HUES64 (cell line): ENCODE measurements around the gene CATSPERE.
"Not testable (repeated sequence)": the region's sequence is repeated elsewhere in the genome, so short reads cannot be mapped to it uniquely, and the experiment has no call there.

Source experiments
- H3K27ac ChIP-seq: 2 replicates; pipeline ENCODE4 v1.7.0; 2013; ENCODE audit warnings: low read depth, low read length, inconsistent platforms
- H3K27me3 ChIP-seq: 2 replicates; pipeline ENCODE4 v1.6.1; 2013; ENCODE audit warnings: mild to moderate bottlenecking, low read length; ENCODE audit not compliant: insufficient read depth
- H3K36me3 ChIP-seq: 2 replicates; pipeline ENCODE4 v1.6.1; 2013; ENCODE audit warnings: mild to moderate bottlenecking, low read length; ENCODE audit not compliant: insufficient read depth
- H3K4me1 ChIP-seq: 2 replicates; pipeline ENCODE4 v1.6.1; 2013; ENCODE audit warnings: mild to moderate bottlenecking, low read length, moderate library complexity; ENCODE audit not compliant: insufficient read depth
- H3K4me3 ChIP-seq: 2 replicates; pipeline ENCODE4 v1.5.1; 2013; ENCODE audit warnings: mild to moderate bottlenecking, low read length, moderate library complexity
- H3K9ac ChIP-seq: 2 replicates; pipeline ENCODE4 v1.6.1; 2013; ENCODE audit warnings: mild to moderate bottlenecking, low read depth, low read length
- H3K9me3 ChIP-seq: 2 replicates; pipeline ENCODE4 v1.6.1; 2013; ENCODE audit warnings: low read depth, low read length; ENCODE audit not compliant: insufficient read depth
- WGBS: fragments of 150-250, 120-280 bp; methylation state at CpG from one replicate; pipeline ENCODE4 v1.1.7; 2013; ENCODE audit warnings: missing lambda C conversion rate; 5-methylcytosine and 5-hydroxymethylcytosine counted together

The CATSPERE gene

GRCh38 chr1:244556263-244556662 is 95.2 kb downstream of the CATSPERE start:
- Histone ChIP-seq H3K27me3 (no peaks in the 10 kb centered on the region), H3K36me3 (no peaks in the 10 kb centered on the region), H3K27ac (no peak overlapping the region), H3K9ac (no peak overlapping the region), H3K4me1 (no peaks in the 10 kb centered on the region), H3K4me3 (no peak overlapping the region), H3K9me3 (peaks cover 12% of the 10 kb centered on the region; the same call in 1 of the 2 replicates)
- 100% methylated on average over 1 of the region's 1 CpG for WGBS

DNA sequence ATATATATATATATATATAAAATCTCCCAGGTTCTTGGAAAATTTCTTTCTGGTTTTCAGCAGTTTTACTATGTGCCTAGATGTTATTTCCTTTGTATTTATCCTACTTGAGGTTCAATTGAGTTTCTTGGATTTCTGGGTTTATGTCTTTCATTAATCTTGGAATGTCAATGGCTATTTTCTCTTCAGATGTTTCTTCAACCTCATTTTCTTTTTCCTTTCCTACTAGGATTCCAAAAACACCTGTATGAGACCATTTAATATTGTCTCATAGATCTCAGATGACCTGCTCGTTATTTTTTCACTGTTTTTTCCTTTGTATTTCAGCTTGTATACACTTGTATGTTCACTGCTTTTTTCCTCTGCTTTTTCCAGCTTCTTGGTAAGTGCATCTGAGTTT is 96.5 kb downstream of the CATSPERE start:
- no peak overlapping the region for H3K4me3 ChIP-seq
- no peak overlapping the region for H3K27ac ChIP-seq
- peaks cover 12% of the 10 kb centered on the region; the same call in 1 of the 2 replicates for H3K9me3 ChIP-seq
- H3K36me3 ChIP-seq = no peaks in the 10 kb centered on the region
- 100% methylated on average over 1 of the region's 1 CpG for WGBS
- H3K9ac ChIP-seq = no peak overlapping the region
- no peaks in the 10 kb centered on the region for H3K27me3 ChIP-seq
- H3K4me1 ChIP-seq = no peaks in the 10 kb centered on the region

- Histone ChIP-seq H3K9me3 (peaks cover 12% of the 10 kb centered on the region; the same call in 1 of the 2 replicates), H3K9ac (no peak overlapping the region), H3K4me1 (no peaks in the 10 kb centered on the region), H3K27ac (no peak overlapping the region), H3K27me3 (no peaks in the 10 kb centered on the region), H3K36me3 (no peaks in the 10 kb centered on the region), H3K4me3 (no peak overlapping the region)
- WGBS = no CpG with 5 or more reads among the region's 1 CpG
These were observed 98.5 kb downstream of the CATSPERE start for GRCh38 chr1:244559561-244559960.

- H3K27me3 ChIP-seq, H3K4me1 ChIP-seq, H3K27ac ChIP-seq, H3K9me3 ChIP-seq, H3K9ac ChIP-seq, H3K36me3 ChIP-seq, H3K4me3 ChIP-seq: not testable (repeated sequence)
- no CpG with 5 or more reads among the region's 1 CpG for WGBS
These were observed 101.8 kb downstream of the CATSPERE start for GRCh38 chr1:244562877-244563276.

- no peak overlapping the region for H3K9ac ChIP-seq
- WGBS = 100% methylated on average over 1 of the region's 2 CpGs
- peaks cover 79% of the 10 kb centered on the region for H3K9me3 ChIP-seq
- H3K27me3 ChIP-seq = no peaks in the 10 kb centered on the region
- no peak overlapping the region for H3K4me3 ChIP-seq
- H3K27ac ChIP-seq = no peak overlapping the region
- no peaks in the 10 kb centered on the region for H3K36me3 ChIP-seq
- no peaks in the 10 kb centered on the region for H3K4me1 ChIP-seq
These were observed 112.7 kb downstream of the CATSPERE start for GRCh38 chr1:244573768-244574167.

DNA sequence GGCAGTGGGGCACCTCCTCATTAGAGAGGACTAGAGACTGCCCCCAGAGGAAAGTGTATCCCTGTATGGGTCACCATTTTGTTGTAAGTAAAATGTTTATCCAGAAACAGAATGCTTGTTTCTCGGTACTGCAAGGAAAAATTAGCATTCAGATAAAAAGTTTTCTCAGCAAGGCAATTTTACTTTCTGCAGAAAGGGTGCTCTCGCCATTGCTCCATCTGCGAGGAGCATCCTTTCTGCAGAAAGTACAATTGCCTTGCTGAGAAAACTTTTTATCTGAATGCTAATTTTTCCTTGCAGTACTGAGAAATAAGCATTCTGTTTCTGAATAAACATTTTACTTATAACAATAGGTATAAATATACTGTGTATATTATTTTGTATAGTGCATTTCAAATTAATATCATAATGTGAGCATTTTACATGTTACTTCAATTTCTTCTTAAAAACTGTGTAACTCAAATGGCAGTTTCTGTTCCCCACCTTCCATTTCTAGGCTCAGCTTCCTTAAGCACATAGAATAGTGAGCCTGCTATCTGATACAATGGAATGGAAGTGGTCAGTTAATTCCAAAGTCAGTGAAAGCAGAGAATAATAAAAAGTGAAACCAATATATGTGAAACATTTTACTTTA is 115.3 kb downstream of the CATSPERE start:
- no peaks in the 10 kb centered on the region for H3K27me3 ChIP-seq
- H3K4me1 ChIP-seq = no peaks in the 10 kb centered on the region
- peak overlapping the region; percentile 5 for H3K4me3 ChIP-seq
- H3K27ac ChIP-seq = no peak overlapping the region
- 88% methylated on average over 3 of the region's 3 CpGs for WGBS
- peaks cover 83% of the 10 kb centered on the region for H3K9me3 ChIP-seq
- H3K9ac ChIP-seq = no peak overlapping the region
- no peaks in the 10 kb centered on the region for H3K36me3 ChIP-seq

DNA sequence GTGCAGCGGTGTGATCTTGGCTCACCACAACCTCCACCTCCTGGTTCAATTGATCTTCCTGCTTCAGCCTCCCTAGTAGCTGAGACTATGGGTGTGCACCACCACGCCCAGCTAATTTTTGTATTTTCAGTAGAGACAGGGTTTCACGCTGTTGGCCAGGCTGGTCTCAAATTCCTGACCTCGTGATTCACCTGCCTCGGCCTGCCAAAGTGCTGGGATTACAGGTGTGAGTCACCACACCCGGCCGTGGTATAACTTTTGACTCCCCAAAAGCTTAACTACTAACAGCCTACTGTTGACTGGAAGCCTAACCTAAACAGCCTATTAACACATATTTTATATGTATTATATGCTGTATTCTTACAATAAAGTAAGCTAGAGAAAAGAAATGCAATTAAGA is 117.1 kb downstream of the CATSPERE start:
- H3K27me3 ChIP-seq, H3K36me3 ChIP-seq, H3K9ac ChIP-seq, H3K27ac ChIP-seq, H3K4me1 ChIP-seq, H3K4me3 ChIP-seq: not testable (repeated sequence)
- peaks cover 66% of the 10 kb centered on the region for H3K9me3 ChIP-seq
- 93% methylated on average over 7 of the region's 7 CpGs for WGBS

- Histone ChIP-seq H3K9ac (no peak overlapping the region), H3K9me3 (peaks cover 14% of the 10 kb centered on the region), H3K27ac (no peak overlapping the region), H3K36me3 (no peaks in the 10 kb centered on the region), H3K4me3 (no peak overlapping the region), H3K4me1 (no peaks in the 10 kb centered on the region), H3K27me3 (no peaks in the 10 kb centered on the region)
- WGBS = 86% methylated on average over 11 of the region's 11 CpGs
These were observed 122.4 kb downstream of the CATSPERE start for GRCh38 chr1:244583358-244583982.

- H3K4me3 ChIP-seq = no peak overlapping the region
- no peak overlapping the region for H3K9ac ChIP-seq
- H3K36me3 ChIP-seq = no peaks in the 10 kb centered on the region
- H3K27me3 ChIP-seq = no peaks in the 10 kb centered on the region
- H3K9me3 ChIP-seq = peaks cover 8% of the 10 kb centered on the region
- 94% methylated on average over 4 of the region's 4 CpGs for WGBS
- H3K27ac ChIP-seq = no peak overlapping the region
- no peaks in the 10 kb centered on the region for H3K4me1 ChIP-seq
These were observed 124.8 kb downstream of the CATSPERE start for GRCh38 chr1:244585867-244586266.

DNA sequence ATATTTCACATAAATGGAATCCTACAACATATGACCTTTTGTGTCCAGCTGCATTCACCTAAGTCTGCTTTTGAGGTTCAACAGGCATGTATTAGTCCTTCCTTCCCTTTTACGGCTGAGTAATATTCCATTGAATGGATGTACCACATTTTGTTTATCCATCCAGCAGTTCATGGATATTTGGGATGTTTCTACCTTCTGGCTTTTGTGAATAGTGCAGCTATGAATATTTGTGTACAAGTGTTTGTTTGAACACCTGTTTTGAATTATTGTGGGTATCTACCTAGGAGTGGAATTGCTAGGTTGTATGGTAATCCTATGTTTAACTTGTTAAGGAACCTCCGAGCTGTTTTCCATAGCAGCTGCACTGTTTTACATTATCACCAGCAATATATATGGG is 129.6 kb downstream of the CATSPERE start:
- H3K27ac ChIP-seq = no peak overlapping the region
- no peaks in the 10 kb centered on the region for H3K36me3 ChIP-seq
- H3K27me3 ChIP-seq = no peaks in the 10 kb centered on the region
- 100% methylated on average over 1 of the region's 2 CpGs for WGBS
- peaks cover 13% of the 10 kb centered on the region for H3K9me3 ChIP-seq
- H3K4me3 ChIP-seq = no peak overlapping the region
- H3K4me1 ChIP-seq = no peaks in the 10 kb centered on the region
- no peak overlapping the region for H3K9ac ChIP-seq

GRCh38 chr1:244598611-244599010 is 137.5 kb downstream of the CATSPERE start:
- no peak overlapping the region for H3K9ac ChIP-seq
- 92% methylated on average over 5 of the region's 5 CpGs for WGBS
- H3K27ac ChIP-seq = no peak overlapping the region
- H3K36me3 ChIP-seq = no peaks in the 10 kb centered on the region
- no peaks in the 10 kb centered on the region for H3K9me3 ChIP-seq
- H3K4me1 ChIP-seq = peaks cover 8% of the 10 kb centered on the region; the same call in 1 of the 2 replicates
- no peaks in the 10 kb centered on the region for H3K27me3 ChIP-seq
- no peak overlapping the region for H3K4me3 ChIP-seq
